Stomach (tissue), 9 donors: ENCODE data around the gene C2CD2. TPM values are rescaled to one million over a fixed set of nuclear protein-coding genes. Genes with fewer than 3 reads are reported as not detected.

Source experiments
- DNase-seq, 2 donors: peaks; one replicate each; pipeline versions ENCODE4 v3.0.0 to v3.0.0-alpha.2; 2013 to 2019
- H3K27ac ChIP-seq, 5 donors: fragments of 200-600 bp in 4 of 5; sonication (generic) in 4 of 5; one replicate each; pipeline ENCODE4 v1.5.1; 2013 to 2019; ENCODE audit warnings: mild to moderate bottlenecking in 1 of 5, moderate library complexity in 1 of 5
- H3K27me3 ChIP-seq, 3 donors: fragments of 200-600 bp; sonication (generic); one replicate each; pipeline ENCODE4 v1.5.1; 2017 to 2019; ENCODE audit warnings: mixed run types in 1 of 3
- H3K36me3 ChIP-seq, 4 donors: fragments of 200-600 bp; sonication (generic); 1 replicate in 3 of 4; 2 replicates in 1 of 4; pipeline ENCODE4 v1.5.1; 2016 to 2019
- H3K4me1 ChIP-seq, 4 donors: fragments of 200-600 bp; sonication (generic); one replicate each; pipeline ENCODE4 v1.5.1; 2016 to 2019
- H3K4me3 ChIP-seq, 4 donors: fragments of 200-600 bp; sonication (generic) in 3 of 4; one replicate each; pipeline ENCODE4 v1.5.1; 2016 to 2019; ENCODE audit warnings: mild to moderate bottlenecking in 1 of 4
- H3K9me3 ChIP-seq, 4 donors: fragments of 200-600 bp; sonication (generic); one replicate each; pipeline ENCODE4 v1.5.1; 2016 to 2019
- EP300 ChIP-seq: sonication (generic); formaldehyde crosslinking; IDR thresholded peaks from one replicate; pipeline ENCODE4 v1.6.1; 2017; ENCODE audit warnings: antibody characterized with exemption
- POLR2A ChIP-seq, 4 donors: fragments of 450-650 bp; IDR thresholded peaks; one replicate each; pipeline ENCODE4 v1.6.1; 2016; ENCODE audit warnings: antibody characterized with exemption in 4 of 4, control low read depth in 2 of 4, mild to moderate bottlenecking in 1 of 4, moderate library complexity in 1 of 4
- POLR2AphosphoS5 ChIP-seq, 3 donors: sonication (generic); formaldehyde crosslinking; IDR thresholded peaks; one replicate each; pipeline ENCODE4 v1.6.1; 2016; ENCODE audit warnings: antibody characterized with exemption in 3 of 3
- WGBS, 5 donors: extraction: QIAGEN DNeasy Blood & Tissue Kit in 3 of 5; methylation state at CpG; one replicate each; pipeline versions ENCODE4 v1.1.5 to v1.1.7; 2013 to 2018; 5-methylcytosine and 5-hydroxymethylcytosine counted together
- intact Hi-C: fragments of 100-400 bp; cut with DNase I; formaldehyde crosslinking; loops from one replicate; pipeline ENCODE4 v1.15.1; 2023; ENCODE audit warnings: low total_unique reads
- polyA plus RNA-seq, 3 donors: library from polyadenylated mRNA; stranded (reverse); fragments of 200-250 nt; gene quantifications; one replicate each; pipeline ENCODE4 v1.2.3, GENCODE V29; 2013
- total RNA-seq, 5 donors: library from RNA; depleted of rRNA; stranded (reverse); fragments of >200 nt; gene quantifications; one replicate each; pipeline versions ENCODE4 v1.1.0 to v1.2.3, GENCODE V29; 2014 to 2016
- TF ChIP-seq, protein P1 (sequence below), 7 experiments: fragments of 450-650 bp in 4 of 7; fragments of 200-600 bp in 3 of 7; sonication (generic) in 3 of 7; IDR thresholded peaks; one replicate each; pipeline ENCODE4 v1.5.1; 2016 to 2019; ENCODE audit warnings: antibody characterized with exemption in 7 of 7, control low read depth in 2 of 7, mild to moderate bottlenecking in 1 of 7
- donor health status: healthy with polysubstance abuse.
- donor health status: Bipolar disorder and iron deficiency.
- donor health status: healthy.

The C2CD2 gene
- total and polyA plus RNA-seq, 8 donors = 4.6 to 31.9 (median 16.0) TPM

- H3K4me1 ChIP-seq = peaks cover 0 to 9% (median 2%) of the 10 kb centered on the region in 4 donors
- TF ChIP-seq EP300 = no peak
- TF ChIP-seq, protein P1, sequence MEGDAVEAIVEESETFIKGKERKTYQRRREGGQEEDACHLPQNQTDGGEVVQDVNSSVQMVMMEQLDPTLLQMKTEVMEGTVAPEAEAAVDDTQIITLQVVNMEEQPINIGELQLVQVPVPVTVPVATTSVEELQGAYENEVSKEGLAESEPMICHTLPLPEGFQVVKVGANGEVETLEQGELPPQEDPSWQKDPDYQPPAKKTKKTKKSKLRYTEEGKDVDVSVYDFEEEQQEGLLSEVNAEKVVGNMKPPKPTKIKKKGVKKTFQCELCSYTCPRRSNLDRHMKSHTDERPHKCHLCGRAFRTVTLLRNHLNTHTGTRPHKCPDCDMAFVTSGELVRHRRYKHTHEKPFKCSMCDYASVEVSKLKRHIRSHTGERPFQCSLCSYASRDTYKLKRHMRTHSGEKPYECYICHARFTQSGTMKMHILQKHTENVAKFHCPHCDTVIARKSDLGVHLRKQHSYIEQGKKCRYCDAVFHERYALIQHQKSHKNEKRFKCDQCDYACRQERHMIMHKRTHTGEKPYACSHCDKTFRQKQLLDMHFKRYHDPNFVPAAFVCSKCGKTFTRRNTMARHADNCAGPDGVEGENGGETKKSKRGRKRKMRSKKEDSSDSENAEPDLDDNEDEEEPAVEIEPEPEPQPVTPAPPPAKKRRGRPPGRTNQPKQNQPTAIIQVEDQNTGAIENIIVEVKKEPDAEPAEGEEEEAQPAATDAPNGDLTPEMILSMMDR (IDR thresholded peaks at IDR 0.05) = peak in 2 of 7 experiments; percentile 9
- H3K36me3 ChIP-seq = no peaks in the 10 kb centered on the region
- H3K27me3 ChIP-seq = no peaks in the 10 kb centered on the region
- DNase-seq = peak; percentile 22 to 53
- intact Hi-C loops = no loop called here
- no peaks in the 10 kb centered on the region for H3K9me3 ChIP-seq
- no peak overlapping the region for H3K27ac ChIP-seq
- 70 to 81% (median 74%) methylated on average over 13 to 14 of the region's 14 CpGs for WGBS, 5 donors
- no peak overlapping the region for H3K4me3 ChIP-seq
Observed at GRCh38 chr21:41973861-41974751, 20.3 kb upstream of the C2CD2 start.

DNA sequence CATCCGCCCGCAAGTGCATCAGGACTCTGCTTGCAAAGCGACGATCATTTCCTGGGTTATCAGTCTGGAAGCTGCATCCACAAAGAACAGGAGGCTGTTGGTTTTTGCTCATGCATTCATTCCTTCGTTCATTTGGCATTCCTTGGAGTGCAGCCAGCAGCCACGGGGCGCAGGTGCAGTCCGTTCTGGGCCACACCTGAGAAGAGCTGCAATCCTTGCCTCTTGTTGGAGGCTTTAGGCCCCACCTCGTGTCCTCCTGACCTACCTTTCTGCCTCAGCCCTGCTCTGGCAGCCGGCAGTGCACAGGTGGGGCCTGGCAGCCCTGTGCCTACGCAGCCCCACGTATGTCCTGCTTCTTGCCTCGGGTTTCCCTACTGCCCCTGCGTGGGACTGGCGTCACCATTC, 19.6 kb upstream of the C2CD2 start:
- peak; percentile 27 to 46 for DNase-seq
- WGBS, 5 donors = 46 to 81% (median 59%) methylated on average over 13 to 15 of the region's 15 CpGs
- intact Hi-C loops = no loop called here
- H3K4me3 ChIP-seq = no peak overlapping the region
- H3K27ac ChIP-seq = no peak overlapping the region
- no peaks in the 10 kb centered on the region for H3K36me3 ChIP-seq
- H3K9me3 ChIP-seq = no peaks in the 10 kb centered on the region
- H3K27me3 ChIP-seq = no peaks in the 10 kb centered on the region
- TF ChIP-seq POLR2A (IDR thresholded peaks at IDR 0.05) (no peak), EP300 (no peak), POLR2AphosphoS5 (IDR thresholded peaks at IDR 0.05) (no peak)
- TF ChIP-seq, protein P1 (IDR thresholded peaks at IDR 0.05) = no peak
- H3K4me1 ChIP-seq = peaks cover 0 to 9% (median 2%) of the 10 kb centered on the region in 4 donors

DNA sequence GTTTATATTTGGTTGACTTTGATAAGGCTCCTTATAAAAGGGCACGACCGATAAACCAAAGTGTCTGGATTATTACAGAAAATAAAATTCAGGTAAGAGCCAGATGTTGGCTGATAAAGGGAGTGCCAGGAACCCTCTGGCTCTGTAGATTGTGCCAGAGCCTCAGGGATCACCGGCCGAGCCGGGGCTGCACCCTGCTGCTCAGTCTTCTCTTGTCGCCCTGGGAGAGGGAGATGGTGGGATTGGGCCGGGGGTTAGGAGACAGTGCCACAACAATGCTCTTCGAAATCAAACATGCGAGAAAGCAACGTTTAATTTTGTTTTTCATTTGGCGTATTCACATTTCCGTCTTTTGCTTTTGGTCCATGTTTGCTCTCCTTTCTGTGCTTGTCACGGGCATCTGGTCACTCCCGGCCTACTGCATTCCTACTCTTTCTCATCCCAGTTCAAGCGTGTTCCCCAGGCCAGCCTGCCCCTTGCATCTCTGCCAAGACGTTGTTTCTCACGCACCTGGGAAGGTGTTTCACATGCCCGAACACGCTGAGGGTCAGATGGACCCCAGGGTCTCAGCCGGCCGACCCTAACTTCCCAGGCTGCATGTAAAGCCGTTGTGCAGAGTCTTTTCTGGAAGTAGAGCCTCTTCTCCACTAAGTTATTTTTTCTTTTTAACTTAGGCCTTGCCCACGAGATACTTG, 18.8 kb upstream of the C2CD2 start:
- Histone ChIP-seq H3K27me3 (no peaks in the 10 kb centered on the region), H3K4me1 (peaks cover 0 to 9% (median 2%) of the 10 kb centered on the region in 4 donors), H3K36me3 (no peaks in the 10 kb centered on the region), H3K9me3 (no peaks in the 10 kb centered on the region), H3K4me3 (no peak overlapping the region), H3K27ac (no peak overlapping the region)
- DNase-seq = peak in 1 of 2 donors; percentile 9
- intact Hi-C loops = no loop called here
- TF ChIP-seq POLR2A (IDR thresholded peaks at IDR 0.05) = no peak
- TF ChIP-seq EP300 = no peak
- TF ChIP-seq, protein P1 (IDR thresholded peaks at IDR 0.05) = no peak
- TF ChIP-seq POLR2AphosphoS5 (IDR thresholded peaks at IDR 0.05) = no peak
- WGBS, 5 donors = 90 to 96% (median 93%) methylated on average over 23 of the region's 23 CpGs

DNA sequence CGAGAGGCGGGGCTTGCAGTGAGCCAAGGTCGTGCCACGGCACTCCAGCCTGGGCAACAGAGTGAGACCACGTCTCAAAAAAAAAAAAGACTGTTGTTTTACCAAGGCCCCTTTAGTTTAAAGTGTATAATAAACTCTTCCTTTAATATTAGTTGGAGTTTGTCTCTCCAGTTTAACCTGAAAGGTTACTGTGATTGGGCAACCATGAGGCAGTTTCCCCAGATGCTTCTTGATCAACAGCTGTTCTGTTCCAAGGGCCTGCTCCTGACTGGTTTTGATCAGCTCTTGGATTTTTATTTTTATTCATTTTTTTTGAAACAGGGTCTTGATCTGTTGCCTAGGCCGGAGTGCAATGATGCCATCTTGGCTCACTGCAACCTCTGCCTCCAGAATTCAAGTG, 18.1 kb upstream of the C2CD2 start:
- 88 to 96% (median 94%) methylated on average over 6 of the region's 6 CpGs for WGBS, 5 donors
- no peak for TF ChIP-seq POLR2A (IDR thresholded peaks at IDR 0.05)
- no peak for TF ChIP-seq POLR2AphosphoS5 (IDR thresholded peaks at IDR 0.05)
- no peak for TF ChIP-seq EP300
- TF ChIP-seq, protein P1 (IDR thresholded peaks at IDR 0.05) = no peak
- H3K27ac ChIP-seq = no peak overlapping the region
- H3K36me3 ChIP-seq = no peaks in the 10 kb centered on the region
- no peak overlapping the region for H3K4me3 ChIP-seq
- H3K4me1 ChIP-seq = peaks cover 0 to 9% (median 2%) of the 10 kb centered on the region in 4 donors
- intact Hi-C loops = no loop called here
- DNase-seq = peak in 1 of 2 donors; percentile 4
- no peaks in the 10 kb centered on the region for H3K9me3 ChIP-seq
- H3K27me3 ChIP-seq = no peaks in the 10 kb centered on the region
